ENCODE measurements around the gene DDX56.

Gene DDX56

DNA sequence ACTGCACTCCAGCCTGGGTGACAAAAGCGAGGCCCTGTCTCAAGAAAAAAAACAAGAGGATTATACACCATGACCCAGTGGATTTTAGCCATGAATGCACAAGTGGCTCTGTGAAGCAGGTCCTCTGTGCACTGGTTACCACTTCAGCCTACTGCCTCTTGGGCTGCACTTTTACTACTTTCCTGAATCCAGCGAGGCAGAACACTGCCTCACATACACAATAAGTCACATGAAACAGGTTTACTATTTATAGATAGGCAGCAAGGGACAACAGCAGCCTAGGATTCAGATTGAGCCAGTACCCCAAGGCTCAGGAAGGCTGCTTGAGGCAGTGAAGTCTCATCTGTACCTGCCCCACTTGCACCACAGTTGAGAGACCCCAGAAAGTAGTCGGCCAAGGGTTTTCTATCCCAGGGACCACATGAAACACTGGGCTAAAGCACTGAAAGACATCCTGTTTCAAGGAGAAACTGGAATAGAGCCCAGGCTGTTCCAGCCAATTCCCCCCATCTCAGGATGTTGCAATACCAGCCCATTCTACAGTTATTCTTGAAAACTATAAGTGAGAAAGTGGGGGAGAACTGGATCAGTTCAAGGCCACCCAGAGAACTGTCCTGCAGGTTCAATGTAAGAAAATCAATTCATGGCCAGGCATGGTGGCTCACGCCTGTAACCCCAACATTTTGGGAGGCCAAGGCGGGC is 22.4 kb upstream of the DDX56 start:
- no peak for DNase-seq (ENCODE audit: low spot score)

DNA sequence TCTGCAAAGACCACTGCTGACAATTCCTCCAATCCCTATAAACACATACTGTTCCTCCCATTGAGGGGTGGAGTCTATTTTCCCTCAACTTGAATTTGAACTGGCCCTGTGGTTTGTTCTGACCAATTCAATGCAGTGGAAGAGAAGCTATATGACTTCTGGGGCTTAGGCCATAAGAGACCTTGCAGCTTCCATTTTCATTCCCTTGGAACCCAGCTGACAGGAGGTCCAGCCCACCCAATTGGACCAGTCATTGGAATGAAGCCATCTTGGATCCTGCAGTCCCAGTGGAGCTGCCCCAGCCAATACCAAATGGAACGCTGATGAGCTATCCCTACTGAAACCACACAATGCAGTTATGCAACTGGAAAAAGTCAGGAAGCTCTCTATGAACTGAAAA is 17.2 kb upstream of the DDX56 start:
- DNase-seq (ENCODE audit: low spot score) = no peak

DNA sequence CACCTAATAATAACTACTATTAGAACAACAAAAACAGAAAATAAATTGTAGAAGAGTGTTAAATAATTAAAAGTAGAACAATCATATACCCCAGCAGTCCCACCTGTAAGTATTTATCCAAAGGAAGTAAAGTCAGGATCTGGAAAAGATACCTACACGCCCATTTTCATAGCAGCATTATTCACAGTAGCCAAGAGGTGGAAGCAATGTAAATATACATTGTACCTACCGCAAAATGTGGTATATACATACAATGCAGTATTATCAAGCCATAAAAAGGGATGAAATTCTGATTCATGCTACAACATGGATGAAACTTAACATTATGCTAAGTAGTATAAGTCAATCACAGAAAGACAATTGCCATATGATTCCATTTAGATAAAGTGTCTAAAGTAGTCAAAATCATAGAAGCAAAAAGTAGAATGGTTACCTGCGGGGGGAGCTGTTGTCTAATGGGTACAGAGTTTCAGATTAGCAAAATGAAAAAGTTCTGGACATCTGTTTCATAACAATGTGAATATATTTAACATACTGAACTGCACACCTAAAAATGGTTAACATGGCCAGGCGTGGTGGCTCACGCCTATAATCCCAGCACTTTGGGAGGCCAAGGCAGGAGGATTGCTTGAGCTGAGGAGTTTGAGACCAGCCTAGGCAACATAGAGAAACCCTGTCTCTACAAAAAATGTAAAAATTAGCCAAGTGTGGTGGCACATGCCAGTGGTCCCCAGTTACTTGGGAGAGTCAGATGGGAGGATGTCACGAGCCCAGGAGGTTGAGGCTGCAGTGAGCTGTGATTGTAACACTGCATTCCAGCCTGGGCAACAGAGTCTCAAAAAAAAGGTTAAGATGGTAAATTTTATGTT is 14.4 kb upstream of the DDX56 start:
- peak; percentile 69 for DNase-seq (ENCODE audit: low spot score)

GRCh38 chr7:44583146-44583865 is 9.6 kb upstream of the DDX56 start:
- no peak for DNase-seq (ENCODE audit: low spot score)

GRCh38 chr7:44581879-44582603 is 8.3 kb upstream of the DDX56 start, which contains the start of gene TMED4:
TSS of gene TMED4 (minus strand) at chr7:44582231. CDS start at chr7:44582206, 25 bp downstream.
- DNase-seq (ENCODE audit: low spot score) = peak; percentile 100

- peak; percentile 47 for DNase-seq (ENCODE audit: low spot score)
Observed at GRCh38 chr7:44580945-44581878, 7.5 kb upstream of the DDX56 start.

DNA sequence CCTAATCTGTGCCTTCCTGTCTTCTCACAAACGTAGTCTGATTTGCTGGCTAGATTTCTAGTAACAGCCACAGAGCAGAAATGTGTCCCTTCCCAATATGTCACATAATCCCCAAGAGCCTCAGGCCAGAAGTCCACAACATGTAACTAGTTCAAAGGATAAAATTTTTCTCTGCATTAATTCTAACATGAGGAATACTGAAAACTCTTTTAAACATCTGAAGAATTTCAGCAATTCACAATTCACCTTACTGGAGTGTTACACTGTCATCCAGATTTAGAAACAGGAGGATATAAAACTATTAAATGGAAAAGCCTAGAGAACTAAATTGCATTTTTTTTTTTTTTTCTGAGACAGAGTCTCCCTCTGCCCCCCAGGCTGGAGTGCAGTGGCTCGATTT is 2.5 kb upstream of the DDX56 start:
- DNase-seq (ENCODE audit: low spot score) = no peak

GRCh38 chr7:44575054-44575453 is 1.3 kb upstream of the DDX56 start:
- no peak for DNase-seq (ENCODE audit: low spot score)

GRCh38 chr7:44574287-44574872 is 672 bp upstream of the DDX56 start:
- DNase-seq (ENCODE audit: low spot score) = no peak

DNA sequence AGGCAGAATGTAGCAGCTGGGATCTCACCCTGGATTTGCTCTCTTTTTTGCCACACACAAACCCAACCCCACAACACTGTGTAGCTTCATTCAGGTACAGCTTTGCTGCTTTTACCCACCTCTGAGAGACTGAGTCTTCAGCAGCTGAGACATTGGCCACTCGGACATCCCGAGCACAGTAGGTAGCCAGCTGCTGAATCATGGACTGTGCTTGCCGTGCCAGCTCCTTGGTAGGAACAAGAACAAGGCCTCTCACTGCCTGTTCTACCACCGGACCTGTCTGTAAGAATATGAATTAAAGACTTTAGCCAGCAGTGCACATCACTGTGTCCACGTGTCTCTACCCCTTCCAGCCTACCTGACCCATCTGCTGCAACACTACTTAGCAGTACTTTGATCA is 937 bp downstream of the DDX56 start:
- no peak for DNase-seq (ENCODE audit: low spot score)

GRCh38 chr7:44569959-44570358 is 3.7 kb downstream of the DDX56 start:
- DNase-seq (ENCODE audit: low spot score) = no peak

DNA sequence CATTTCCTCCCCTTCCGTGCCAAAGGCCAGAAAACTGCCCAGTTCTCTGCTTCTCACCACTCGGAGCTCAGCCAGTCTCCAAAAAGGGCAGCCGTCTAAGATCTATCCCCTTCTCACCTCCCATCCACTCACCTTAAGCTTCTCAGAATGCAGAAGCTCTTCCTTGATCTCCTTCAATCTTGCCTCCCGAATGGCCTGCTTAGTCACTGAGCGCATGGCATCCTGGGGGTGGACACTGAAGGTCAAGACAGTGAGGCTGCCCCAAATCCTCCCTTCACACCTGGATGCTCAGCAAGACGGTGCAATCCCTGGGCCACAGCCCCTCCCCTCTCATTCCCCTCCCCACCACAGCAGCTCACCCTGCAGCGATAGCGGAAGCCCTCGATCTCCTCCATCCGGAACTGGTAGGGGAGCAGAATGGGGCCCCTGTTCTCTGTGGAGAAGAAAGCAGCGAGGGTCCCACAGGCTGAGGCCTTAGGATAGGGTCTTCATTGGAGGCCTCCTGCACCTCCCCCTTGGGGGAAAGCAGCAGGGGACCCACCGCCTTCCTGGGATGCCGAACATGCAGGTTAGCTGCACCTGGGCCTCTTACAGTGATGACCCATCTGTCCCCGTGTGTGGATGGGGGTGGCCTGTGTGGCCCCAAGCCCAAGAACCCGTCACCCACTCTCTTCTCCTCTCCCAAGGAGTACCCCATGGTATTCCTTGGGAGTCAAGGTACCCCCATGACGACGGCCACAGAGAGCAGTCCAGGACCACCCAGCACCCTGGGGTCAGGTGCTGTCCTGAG is 4.7 kb downstream of the DDX56 start:
- no peak for DNase-seq (ENCODE audit: low spot score)

GRCh38 chr7:44567884-44568283 is 5.8 kb downstream of the DDX56 start:
- no peak for DNase-seq (ENCODE audit: low spot score)

GRCh38 chr7:44566680-44567079 is 7.0 kb downstream of the DDX56 start:
- DNase-seq (ENCODE audit: low spot score) = no peak

- DNase-seq (ENCODE audit: low spot score) = no peak
Observed at GRCh38 chr7:44565795-44566559, 7.7 kb downstream of the DDX56 start.

- DNase-seq (ENCODE audit: low spot score) = peak; percentile 55
Observed at GRCh38 chr7:44565097-44565794, 8.5 kb downstream of the DDX56 start.

- no peak for DNase-seq (ENCODE audit: low spot score)
Observed at GRCh38 chr7:44564606-44565005, 9.1 kb downstream of the DDX56 start.

DNA sequence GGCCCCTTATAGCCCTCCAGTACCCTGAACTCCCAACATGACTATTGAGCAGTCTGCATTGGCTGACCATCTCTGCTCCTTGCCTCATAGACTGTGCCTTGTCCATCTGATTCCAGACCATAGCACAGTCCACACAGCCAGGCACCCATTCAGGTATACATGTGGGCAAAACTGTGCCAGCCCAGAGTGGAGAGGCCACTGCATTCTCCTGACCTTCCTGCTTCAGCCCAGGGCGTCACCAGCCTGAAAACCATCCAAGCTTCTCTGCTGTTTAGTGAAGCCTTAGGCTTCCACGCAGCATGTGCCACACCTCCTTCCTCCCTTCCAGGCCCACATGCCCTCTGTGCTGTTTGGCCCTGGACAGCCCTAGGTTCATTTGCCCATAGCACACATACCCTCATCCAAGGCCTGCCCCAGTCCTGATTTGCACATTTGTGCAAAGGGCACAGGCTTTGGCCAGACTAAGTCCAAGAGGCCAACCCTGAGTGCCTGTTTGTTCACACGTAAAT is 10.5 kb downstream of the DDX56 start:
- no peak for DNase-seq (ENCODE audit: low spot score)

Measured in CD4-positive, alpha-beta T cell treated with Interleukin-6 at 100 ng/mL for 8 hours (primary cell).